Measurements from ENCODE around the gene SYTL1. TPM values are rescaled to one million over a fixed set of nuclear protein-coding genes. Genes with fewer than 3 reads are reported as not detected.

SYTL1 gene
- total RNA-seq, 3 donors from 2014 or later (not counting 1 experiment from before 2014, with no cell fraction given) = 244 to 312 (median 273) TPM

DNA sequence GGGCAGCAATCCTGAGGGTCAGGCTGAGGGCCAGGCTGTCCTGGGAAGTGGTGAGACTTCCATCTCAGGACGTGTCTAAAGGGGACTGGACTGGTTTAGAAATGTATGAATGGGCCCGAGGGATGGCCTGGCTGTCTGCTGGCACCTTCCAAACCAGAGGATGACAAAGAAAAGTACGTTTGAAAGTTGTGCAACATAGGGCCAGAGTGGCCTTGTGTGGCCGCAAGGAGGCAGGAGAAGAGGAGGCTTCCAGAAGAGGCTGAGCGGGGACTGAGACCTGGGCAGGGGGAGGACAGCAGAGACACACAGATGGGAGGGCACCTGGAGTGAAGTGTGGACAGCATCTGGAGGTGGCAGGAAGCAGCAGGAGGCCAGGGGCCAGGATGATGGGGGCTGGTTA is 2.6 kb upstream of the SYTL1 start:
- Mint-ChIP-seq H3K27me3 (ENCODE audit: low read depth in 2 of 2) (no peaks in the 10 kb centered on the region), H3K4me1 (peaks cover 42 to 46% of the 10 kb centered on the region in 2 donors), H3K36me3 (no peaks in the 10 kb centered on the region), H3K9me3 (no peaks in the 10 kb centered on the region), H3K27ac (peak overlapping the region; percentile 88 to 90), H3K4me3 (peak overlapping the region; percentile 37)
- Histone ChIP-seq H3K4me1 (ENCODE audit: control insufficient read depth, insufficient read depth, low read length) (peaks cover 41% of the 10 kb centered on the region), H3K9me3 (ENCODE audit: control insufficient read depth, insufficient read depth, low read length) (no peaks in the 10 kb centered on the region), H3K27me3 (ENCODE audit: control insufficient read depth, insufficient read depth, low read length) (no peaks in the 10 kb centered on the region), H3K27ac (ENCODE audit: low read length) (no peak overlapping the region), H3K4me3 (ENCODE audit: low read length) (no peak overlapping the region), H3K36me3 (ENCODE audit: control insufficient read depth, insufficient read depth, low read length) (peaks cover 25% of the 10 kb centered on the region)
- intact Hi-C loops (cut with micrococcal nuclease) = no loop called here
- TF ChIP-seq, protein P1, sequence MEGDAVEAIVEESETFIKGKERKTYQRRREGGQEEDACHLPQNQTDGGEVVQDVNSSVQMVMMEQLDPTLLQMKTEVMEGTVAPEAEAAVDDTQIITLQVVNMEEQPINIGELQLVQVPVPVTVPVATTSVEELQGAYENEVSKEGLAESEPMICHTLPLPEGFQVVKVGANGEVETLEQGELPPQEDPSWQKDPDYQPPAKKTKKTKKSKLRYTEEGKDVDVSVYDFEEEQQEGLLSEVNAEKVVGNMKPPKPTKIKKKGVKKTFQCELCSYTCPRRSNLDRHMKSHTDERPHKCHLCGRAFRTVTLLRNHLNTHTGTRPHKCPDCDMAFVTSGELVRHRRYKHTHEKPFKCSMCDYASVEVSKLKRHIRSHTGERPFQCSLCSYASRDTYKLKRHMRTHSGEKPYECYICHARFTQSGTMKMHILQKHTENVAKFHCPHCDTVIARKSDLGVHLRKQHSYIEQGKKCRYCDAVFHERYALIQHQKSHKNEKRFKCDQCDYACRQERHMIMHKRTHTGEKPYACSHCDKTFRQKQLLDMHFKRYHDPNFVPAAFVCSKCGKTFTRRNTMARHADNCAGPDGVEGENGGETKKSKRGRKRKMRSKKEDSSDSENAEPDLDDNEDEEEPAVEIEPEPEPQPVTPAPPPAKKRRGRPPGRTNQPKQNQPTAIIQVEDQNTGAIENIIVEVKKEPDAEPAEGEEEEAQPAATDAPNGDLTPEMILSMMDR (IDR thresholded peaks at IDR 0.05) = no peak
- DNase-seq (no peak), ATAC-seq (no peak)
- WGBS (ENCODE audit: insufficient coverage) = 86% methylated on average over 5 of the region's 5 CpGs

GRCh38 chr1:27342391-27342777 is 562 bp downstream of the SYTL1 start:
- Histone ChIP-seq H3K4me1 (ENCODE audit: control insufficient read depth, insufficient read depth, low read length) (peaks cover 55% of the 10 kb centered on the region), H3K9me3 (ENCODE audit: control insufficient read depth, insufficient read depth, low read length) (no peaks in the 10 kb centered on the region), H3K27me3 (ENCODE audit: control insufficient read depth, insufficient read depth, low read length) (no peaks in the 10 kb centered on the region), H3K27ac (ENCODE audit: low read length) (peak overlapping the region; percentile 92), H3K4me3 (ENCODE audit: low read length) (peak overlapping the region; percentile 80), H3K36me3 (ENCODE audit: control insufficient read depth, insufficient read depth, low read length) (peaks cover 17% of the 10 kb centered on the region)
- H3K4me3 Mint-ChIP-seq = peak overlapping the region; percentile 91
- TF ChIP-seq, protein P1 (IDR thresholded peaks at IDR 0.05) = no peak
- ATAC-seq = peak; percentile 23 to 43 (median 28)
- intact Hi-C loops (cut with micrococcal nuclease) = loop anchor here (1.0 to 10.0 kb wide), 2 partner anchors 14 to 648 kb away; partner anchors contain the start of gene ARID1A
- peaks cover 55 to 66% of the 10 kb centered on the region in 2 donors for H3K4me1 Mint-ChIP-seq
- no peaks in the 10 kb centered on the region for H3K9me3 Mint-ChIP-seq
- H3K27ac Mint-ChIP-seq = peak overlapping the region; percentile 88 to 90
- WGBS (ENCODE audit: insufficient coverage) = 2% methylated on average over 8 of the region's 8 CpGs
- no peaks in the 10 kb centered on the region for H3K27me3 Mint-ChIP-seq (ENCODE audit: low read depth in 2 of 2)
- H3K36me3 Mint-ChIP-seq = no peaks in the 10 kb centered on the region
- peak in 1 of 2 donors; percentile 67 for DNase-seq

DNA sequence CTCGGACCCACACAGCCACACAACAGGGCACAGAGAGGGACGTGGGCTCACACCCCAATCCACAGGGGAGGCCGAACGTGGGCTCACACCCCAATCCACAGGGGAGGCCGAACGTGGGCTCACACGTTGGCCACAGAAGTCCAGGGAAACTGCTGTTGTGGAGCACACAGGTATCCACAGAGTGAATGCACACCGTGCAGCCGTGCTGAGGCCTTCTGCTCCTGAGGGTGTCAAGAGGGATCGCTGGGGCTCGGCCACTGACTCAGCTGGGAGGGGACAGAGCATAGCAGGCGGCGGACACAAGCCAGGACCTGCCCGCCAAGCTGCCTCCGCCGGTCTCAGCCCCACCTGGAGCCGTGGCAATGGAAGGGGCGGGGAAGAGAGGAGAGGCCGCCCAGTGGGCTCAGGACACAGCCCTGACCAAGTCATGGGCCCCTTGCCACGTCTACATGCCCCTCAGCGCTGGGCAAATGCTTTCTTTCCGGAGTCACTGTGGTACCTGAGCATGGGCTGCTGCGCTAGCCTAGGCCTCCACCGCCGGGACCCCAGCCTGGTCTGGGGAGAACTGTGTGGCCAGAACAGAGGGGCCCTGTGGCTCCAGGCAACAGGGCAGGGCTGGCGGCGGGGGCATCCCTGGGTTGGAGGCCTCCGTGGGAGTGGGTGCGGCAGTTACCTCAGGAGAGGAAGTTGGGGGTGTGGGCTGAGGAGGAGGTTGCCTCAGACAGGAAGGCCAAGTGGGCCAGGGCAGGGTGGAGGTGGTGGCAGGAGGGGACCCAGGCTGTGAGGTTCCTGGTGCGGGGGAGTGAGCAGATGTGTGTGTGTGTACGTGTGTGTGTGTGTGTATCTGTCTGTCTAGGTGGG is 1.2 kb downstream of the SYTL1 start:
- under 1% methylated on average over 31 of the region's 31 CpGs for WGBS (ENCODE audit: insufficient coverage)
- intact Hi-C loops (cut with micrococcal nuclease) = loop anchor here (1.0 to 10.0 kb wide), 2 partner anchors 13 to 648 kb away; partner anchors contain the start of gene ARID1A
- Mint-ChIP-seq H3K4me1 (peaks cover 59 to 70% of the 10 kb centered on the region in 2 donors), H3K4me3 (peak overlapping the region; percentile 91), H3K36me3 (no peaks in the 10 kb centered on the region), H3K27ac (peak overlapping the region; percentile 88 to 90), H3K9me3 (no peaks in the 10 kb centered on the region), H3K27me3 (ENCODE audit: low read depth in 2 of 2) (no peaks in the 10 kb centered on the region)
- peak; percentile 66 to 88 for DNase-seq
- Histone ChIP-seq H3K27ac (ENCODE audit: low read length) (peak overlapping the region; percentile 92), H3K4me1 (ENCODE audit: control insufficient read depth, insufficient read depth, low read length) (peaks cover 55% of the 10 kb centered on the region), H3K36me3 (ENCODE audit: control insufficient read depth, insufficient read depth, low read length) (peaks cover 21% of the 10 kb centered on the region), H3K4me3 (ENCODE audit: low read length) (peak overlapping the region; percentile 80), H3K27me3 (ENCODE audit: control insufficient read depth, insufficient read depth, low read length) (no peaks in the 10 kb centered on the region), H3K9me3 (ENCODE audit: control insufficient read depth, insufficient read depth, low read length) (no peaks in the 10 kb centered on the region)
- ATAC-seq = peak; percentile 72 to 86 (median 80)
- TF ChIP-seq, protein P1 (IDR thresholded peaks at IDR 0.05) = no peak
